Activated CD4-positive, alpha-beta T cell treated with anti-CD3 and anti-CD28 coated beads for 24 hours (primary cell): Measurements from ENCODE around the gene ACSS2.
"Not testable (repeated sequence)": the region's sequence is repeated elsewhere in the genome, so short reads cannot be mapped to it uniquely, and the experiment has no call there.

ENCODE experiments used
- DNase-seq, 2 donors: peaks; one replicate each; pipeline ENCODE4 v3.0.0-alpha.2; 2020; ENCODE audit warnings: low read depth in 2 of 2

Gene ACSS2

DNA sequence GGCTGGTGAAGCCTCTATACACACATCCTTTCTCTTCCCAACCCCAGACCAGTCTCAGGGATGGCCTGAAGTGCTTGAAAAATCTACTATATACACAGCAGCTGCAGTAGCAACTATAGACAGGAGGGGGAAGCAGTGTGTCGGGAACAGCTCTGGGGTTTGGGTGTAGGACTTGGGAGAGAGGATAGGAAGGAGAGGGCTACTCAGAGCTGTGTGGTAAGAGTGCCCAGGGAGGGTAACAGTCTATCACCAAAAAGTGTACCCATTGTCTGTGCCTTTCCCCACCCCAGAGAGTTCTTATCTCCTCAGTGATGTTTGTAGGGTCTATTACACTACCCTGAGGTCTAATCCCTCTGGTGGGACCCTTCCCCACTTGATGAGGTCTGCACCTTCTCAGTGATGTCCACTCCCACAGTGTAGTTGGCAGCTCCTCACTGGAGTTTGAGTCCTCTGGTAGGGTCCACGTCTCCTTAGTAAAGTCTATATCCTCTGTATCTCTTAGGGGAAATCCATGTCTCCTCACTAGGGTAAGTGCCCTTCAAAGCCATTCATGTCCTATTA, 2.2 kb upstream of the ACSS2 start:
- DNase-seq, result peak; percentile 40 to 47

DNA sequence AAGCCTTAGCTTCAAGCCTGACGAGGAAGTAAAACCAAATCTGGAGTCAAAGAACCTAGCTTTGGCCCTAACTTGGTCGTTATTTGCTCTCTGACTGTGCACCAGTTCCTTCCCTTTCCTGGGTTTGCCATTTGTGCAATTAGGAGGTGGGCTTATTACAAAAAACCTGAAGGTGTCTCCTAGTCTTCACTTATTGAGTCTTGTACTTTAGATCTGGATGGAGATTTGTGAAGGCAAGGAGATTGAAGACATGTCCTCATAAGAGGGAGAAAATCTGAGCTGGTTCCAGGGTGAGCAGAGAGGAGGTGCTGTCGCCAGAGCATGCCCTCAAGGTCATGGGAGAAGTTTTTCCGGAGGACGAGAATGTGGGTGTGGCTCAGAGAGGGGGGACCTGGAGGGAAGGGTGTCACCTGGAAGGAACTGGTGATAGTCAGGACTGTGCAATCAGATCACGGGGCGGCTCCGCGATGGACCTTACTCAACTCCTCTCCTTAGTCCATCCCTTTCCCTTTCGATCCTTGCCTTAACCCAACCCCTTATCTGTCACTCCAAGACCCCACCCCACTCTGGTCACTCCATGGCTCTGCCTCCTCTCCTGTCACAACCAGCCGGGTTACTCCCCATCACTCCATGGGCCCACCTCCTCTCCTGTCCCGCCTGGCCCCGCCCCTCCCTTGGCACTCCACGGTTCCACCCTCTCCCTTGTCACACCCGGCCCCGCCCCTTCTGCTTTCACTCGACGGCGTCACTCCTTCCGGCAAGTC, 588 bp upstream of the ACSS2 start:
- peak; percentile 95 to 97 for DNase-seq

DNA sequence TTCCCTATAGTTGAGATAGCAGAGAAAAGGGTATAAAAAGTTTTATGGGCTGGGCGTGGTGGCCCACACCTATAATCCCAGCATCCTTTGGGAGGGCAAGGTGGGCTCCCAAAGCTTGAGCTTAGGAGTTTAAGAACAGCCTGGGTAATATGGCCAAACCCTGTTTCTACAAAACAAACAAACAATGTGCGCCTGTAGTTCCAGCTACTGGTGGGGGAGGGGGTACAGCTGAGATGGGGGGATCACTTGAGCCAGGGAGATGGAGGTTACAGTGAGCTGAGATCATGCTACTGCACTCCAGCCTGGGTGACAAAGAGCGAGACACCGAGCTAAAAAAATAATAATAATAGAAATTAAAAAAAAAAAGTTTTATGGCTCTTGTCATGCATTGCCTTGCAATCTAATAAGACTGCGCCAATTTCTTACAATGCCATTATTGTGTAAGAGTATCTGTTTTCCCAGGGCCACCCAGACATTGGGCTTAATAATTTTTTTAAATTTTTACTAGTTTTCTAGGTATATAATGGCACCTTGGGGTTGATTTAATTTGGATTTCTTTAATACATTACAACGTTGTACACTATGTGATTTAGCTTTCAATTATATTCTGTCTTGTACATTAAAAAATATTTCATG, 3.9 kb downstream of the ACSS2 start:
- no peak for DNase-seq

DNA sequence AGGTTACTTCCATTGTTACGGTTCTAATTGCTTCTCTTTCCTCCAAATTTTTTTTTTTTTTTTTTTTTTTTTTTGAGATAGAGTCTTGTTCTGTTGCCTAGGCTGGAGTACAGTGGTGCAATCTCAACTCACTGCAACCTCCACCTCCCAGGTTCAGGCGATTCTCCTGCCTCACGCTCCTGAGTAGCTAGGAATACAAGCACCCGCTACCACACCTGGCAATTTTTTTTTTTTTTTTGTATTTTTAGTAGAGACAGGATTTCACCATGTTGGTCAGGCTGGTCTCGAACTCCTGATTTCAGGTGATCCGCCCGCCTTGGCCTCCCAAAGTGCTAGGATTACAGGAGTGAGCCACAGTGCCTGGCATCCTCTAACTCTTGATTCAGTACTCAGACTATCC, 4.6 kb downstream of the ACSS2 start:
- DNase-seq, result not testable (repeated sequence)

DNA sequence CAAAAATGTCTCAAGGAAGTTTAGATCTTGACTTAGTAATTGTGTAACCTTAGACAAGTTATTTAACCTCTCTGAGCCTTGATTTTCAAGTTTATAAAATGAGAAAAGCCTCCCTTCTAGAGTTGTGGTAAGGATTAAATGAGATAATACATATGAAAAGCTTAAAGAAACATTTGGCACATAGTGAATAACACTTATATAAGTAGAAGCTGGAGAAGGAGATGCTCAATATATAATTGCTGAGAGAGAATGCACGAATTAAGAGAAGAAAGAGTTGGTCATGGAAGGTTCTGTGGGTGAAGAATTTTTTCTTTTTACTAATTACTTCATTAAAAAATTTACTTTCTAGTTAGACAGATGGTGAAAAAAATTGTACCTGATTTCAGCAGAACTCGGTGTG, 5.3 kb downstream of the ACSS2 start:
- no peak for DNase-seq

DNA sequence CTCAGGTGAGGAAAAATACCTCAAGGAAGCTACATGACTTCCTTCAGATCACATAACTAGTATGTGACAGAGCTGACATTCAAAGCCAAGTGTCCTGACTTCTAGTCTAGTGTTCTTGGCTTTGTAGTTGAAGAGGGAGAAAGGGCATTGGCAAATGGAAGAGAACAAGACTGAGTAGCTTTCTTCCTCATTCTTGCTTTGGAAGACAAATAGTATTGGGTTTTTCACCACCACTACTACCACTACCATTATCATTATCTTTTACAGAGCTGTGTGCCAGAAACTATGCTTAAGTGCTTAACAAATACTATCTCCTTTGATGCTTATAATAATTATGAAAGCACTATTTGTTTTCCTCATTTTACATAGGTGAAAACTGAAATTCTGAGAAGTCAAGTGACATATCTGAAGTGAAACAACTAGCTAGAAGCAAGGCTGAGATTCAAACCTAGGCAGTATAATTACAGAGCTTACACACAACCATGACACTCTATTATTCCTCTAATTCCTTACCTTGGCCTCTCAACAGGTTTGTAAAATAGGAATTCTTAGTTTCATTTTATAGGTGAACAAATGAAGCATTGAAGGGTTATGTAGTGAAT, 6.8 kb downstream of the ACSS2 start:
- no peak for DNase-seq

DNA sequence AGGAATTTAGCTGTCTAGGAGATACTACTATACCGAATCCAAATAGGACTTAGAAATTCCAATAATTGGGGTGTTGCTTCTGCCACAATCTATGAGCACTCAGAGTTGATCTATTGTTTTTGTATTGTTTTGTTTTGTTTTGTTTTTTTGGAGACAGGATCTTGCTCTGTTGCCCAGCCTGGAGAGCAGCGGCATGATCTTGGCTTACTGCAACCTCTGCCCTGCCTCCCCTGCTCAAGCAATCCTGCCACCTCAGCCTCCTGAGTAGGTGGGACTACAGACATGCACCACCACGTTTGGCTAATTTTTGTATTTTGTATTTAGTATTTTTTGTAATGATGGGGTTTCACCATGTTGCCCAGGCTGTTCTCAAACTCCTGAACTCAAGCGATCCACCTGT, 7.4 kb downstream of the ACSS2 start:
- no peak for DNase-seq

DNA sequence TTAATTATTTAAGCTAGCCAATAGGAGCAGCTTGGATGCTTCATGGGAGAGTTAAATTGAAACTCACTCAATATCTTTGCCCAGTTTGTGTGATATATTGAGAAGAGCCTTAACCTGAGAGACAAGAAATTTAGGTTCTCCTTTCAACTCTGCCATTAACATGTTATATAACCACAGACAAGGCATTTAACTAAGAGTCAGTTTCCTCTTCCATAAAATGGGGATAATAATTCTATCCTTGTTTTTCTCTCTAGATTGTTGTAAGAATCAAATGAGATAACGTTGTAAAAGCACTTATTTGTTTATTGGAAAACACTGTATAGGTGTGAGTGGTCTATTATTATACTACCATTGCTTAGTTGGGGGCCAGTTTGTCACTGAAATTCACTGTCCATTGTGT, 7.8 kb downstream of the ACSS2 start:
- no peak for DNase-seq

DNA sequence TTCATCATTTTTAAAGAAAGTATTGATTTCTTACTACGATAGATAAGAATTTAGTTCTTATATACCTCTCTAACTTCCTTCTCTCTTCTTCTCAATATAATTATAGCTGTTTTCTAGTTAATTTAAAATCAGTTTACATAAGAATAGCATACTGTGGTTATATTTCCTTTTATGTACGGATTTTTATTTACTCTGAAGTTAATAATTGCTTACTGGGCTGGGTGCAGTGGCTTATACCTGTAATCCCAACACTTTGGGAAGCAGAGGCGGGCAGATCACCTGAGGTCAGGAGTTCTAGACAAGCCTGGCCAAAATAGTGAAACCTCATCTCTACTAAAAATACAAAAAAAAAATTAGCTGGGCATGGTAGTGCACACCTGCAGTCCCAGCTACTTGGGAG, 9.7 kb downstream of the ACSS2 start:
- no peak for DNase-seq

DNA sequence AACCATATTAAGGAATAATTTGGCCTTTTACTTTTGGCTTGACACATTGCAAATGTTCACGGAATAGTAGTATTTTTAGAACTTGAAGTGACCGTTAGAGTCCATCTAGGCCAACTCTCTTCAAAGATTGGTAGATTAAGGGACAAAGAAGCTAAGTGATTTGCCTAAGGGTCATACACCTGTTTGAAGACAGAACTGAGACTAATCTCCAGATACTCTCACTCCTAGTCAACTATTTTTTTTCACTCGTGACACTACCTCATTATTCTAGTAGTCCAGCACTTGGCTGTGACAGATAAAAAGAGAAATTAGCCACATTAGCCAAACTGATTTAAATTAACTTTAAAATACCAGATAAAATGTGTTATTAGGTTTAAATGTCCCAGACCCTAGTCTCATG, 10.6 kb downstream of the ACSS2 start:
- DNase-seq, result no peak

DNA sequence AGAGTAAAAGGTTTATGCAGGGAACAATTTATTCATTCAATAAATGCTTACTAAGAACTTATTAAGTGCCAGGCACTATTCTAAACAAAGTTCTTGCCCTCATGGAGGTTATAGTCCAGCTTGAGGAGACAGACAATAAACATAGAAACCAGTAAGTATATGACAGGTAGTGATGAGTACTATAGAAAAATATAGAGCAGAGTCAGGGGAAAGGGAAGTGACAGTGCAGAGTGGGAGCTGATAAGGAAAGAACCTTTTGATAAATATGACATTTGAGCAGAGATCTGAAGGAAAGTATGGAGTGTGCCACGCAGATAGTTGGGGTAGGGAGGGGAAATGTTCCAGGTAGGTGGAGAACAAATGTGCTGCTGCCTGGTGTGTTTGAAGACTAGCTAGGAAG, 12.1 kb downstream of the ACSS2 start:
- no peak for DNase-seq

DNA sequence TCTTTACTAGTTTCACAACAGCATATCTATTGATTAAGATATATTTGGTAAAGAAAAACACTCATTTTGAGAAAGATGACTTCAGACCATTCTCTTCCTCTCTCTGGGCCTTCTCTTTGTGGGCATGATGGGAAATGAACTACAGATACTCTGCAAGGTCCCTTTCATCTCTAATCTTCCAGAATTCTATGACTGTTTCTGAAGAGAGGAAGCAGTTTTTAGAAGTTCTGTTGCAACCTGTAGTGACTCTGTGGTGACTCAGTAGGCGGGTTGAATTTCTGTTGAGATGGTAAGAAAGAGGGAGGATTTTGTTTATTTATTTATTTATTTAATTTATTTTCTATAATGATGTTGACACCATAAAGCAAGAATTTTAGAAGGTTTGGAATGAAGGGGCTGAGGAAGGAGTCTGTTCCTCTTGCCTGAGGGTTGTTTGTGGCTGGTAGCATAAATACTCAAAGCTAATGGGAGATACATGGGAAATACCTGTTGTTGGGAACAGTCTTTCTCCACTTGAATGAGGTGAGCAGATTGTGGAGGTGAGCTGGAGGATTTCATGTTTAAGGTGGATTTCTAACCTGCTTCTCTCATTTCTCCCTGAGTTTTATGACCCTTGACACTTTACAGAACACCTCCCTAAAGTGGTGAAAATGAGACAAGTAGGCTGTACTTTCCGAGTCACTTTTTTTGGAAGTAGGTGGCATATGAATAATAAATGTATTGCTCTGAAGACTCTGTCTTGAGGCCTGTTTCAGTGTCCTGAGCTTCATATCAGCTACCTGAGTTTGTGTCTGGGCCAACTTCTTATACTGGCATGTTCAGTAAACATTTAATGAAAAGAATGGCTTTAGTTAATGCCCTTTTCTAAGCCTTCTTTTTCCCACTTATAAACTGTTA, 15.0 kb downstream of the ACSS2 start:
- no peak for DNase-seq

DNA sequence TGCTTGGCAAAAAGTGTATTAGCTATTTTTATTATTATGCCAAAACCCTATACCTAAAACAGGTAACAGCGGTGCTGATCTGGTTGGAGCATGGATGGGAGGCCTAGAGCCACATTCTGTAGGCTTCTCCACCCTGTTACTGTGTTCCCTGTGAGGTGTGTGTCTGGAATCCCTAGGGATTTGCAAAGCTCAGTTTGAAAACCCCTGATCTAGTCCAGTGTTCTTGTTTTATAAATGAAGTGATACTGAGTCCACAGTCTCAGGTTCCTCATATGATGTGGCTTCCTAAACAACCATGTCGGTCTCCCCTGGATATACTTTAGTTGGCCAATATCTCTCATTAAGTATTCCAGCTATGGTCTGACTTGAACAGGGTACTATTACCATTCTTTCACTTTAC, 16.3 kb downstream of the ACSS2 start:
- no peak for DNase-seq

DNA sequence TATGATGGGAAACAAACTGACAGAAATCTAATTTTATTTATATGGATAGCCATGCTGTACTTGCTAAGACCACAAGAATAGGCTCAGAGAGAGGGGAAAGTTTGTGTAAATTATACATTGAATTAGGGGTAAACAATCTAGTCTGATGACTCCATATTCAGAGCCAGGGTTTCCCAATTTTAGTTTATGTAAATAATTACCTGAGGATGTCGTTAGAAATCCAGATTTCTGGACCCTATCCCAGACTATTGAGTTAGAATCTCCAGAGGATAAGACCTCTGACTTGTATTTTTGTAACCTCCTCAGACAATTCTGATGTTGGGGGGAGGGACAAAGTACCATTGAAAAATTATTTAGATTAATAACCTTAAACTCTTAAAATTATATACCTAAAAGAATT, 18.3 kb downstream of the ACSS2 start:
- no peak for DNase-seq

DNA sequence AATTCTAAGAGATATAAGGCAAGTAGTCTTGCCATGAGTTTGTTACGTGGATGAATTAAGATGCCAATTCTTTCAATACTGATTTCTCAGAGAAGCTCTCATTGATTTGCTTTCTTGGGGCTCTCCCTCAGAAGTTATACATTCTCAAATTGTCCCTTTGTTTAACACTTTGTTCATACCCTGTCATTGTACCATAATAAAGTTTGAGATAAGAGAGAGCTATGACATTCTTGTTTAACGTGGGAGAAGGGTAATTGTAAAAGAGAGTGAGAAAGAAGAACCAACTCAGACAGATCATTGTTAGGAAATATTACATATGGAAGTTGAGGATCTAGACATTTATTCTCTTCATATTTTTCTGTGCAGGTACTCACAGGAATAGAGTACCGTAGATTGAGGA, 19.1 kb downstream of the ACSS2 start:
- no peak for DNase-seq

DNA sequence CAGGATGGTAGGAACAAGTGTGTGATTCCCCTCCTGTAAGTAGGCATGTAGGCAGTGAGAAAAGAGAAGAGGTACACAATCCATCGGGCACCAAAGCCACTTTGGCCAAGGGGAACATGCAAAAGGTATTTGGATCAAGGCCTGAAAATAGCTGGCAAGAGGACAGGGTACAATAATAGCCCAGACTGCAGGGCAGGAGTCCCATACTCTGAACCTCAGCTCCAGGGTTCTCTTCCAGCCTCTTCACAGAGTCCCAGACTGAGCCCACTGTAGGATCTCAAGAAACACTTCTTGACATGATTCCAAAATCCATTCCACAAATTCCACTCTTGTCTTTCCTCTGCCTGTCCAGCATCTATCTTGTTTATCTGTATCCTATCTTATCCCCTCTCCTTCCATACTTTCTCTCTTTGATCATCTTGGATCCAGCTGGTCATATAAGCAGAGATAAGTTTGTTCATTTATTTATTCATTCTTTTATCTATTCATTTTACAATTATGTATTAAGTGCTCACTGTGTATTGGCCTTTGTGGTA, 19.7 kb downstream of the ACSS2 start:
- DNase-seq, result no peak

DNA sequence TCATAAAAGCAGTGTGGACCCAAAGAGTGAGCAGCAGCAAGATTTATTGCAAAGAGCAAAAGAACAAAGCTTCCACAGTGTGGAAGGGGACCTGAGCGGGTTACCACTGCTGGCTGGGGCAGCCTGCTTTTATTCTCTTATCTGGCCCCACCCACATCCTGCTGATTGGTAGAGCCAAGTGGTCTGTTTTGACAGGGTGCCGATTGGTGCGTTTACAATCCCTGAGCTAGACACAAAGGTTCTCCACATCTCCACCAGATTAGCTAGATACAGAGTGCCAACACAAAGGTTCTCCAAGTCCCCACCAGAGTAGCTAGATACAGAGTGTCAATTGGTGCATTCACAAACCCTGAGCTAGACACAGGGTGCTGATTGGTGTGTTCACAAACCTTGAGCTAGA, 21.7 kb downstream of the ACSS2 start:
- DNase-seq, result not testable (repeated sequence)

DNA sequence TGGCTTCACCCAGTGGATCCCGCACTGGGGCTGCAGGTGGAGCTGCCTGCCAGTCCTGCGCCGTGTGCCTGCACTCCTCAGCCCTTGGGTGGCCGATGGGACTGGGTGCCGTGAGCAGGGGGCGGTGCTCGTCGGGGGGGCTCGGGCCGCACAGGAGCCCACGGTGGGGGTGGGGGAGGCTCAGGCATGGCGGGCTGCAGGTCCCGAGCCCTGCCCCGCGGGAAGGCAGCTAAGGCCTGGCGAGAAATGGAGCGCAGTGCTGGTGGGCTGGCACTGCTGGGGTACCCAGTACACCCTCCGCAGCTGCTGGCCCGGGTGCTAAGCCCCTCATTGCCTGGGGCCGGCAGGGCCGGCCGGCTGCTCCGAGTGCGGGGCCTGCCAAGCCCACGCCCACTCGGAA, 22.3 kb downstream of the ACSS2 start:
- DNase-seq, result not testable (repeated sequence)

DNA sequence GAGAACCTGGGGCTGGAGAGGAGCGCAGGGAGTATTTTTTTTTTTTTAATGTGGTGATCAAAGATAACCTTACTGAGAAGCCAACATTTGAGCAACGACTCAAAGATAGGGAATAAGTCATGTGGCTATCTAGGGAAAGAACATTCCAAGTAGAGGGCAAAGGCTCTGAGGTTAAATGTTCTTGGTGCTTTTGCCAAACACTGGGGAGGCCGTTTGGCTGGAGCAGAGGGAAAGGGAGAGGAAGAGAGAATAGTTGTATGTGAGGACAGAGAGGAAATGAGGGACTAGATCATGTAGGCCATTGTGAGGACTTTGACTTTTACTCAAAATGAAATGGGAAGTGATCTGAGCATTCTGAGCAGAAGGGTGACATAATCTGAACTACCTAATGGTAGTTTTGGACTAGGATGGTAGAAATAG, 27.8 kb downstream of the ACSS2 start:
- no peak for DNase-seq

DNA sequence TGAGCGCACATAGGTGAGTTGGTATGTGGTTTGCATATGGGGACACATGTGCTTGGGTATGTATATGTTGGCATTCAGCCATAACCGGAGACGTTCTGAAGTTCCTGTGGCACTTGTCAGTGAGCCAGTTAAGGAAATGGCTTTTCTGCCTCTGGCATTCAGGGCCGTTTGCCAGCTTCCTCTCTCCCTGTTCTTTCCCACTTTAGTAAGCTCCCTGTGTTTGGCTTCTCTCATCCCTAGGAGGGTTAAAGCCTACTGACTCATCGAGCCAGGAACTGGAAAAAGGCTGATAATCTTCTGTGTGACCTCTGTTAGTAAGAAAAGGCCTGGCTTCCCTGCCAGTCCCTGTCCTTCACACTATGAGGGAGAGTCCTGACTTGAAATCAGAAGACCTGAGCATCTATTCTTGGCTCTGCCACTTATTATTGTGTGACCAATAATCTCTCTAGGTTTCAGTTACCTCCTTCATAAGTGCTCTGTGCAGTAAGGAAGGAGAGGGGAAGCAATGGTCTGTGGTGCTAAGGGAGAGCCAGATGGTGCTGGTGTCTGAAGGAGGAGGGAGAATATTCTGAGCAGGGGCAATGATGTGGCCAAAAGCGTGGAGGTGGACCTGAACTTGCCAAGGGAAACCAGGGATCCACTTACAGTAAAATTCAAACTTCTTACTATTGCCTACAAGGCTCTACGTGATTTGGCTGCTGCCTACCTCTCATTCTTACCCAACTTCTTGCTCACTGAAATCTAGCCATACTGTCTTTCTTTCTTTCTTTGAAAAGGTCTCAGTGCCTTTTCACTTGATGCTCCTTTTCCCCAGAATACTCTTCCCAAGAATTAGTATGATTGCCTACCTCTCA, 31.4 kb downstream of the ACSS2 start:
- no peak for DNase-seq

DNA sequence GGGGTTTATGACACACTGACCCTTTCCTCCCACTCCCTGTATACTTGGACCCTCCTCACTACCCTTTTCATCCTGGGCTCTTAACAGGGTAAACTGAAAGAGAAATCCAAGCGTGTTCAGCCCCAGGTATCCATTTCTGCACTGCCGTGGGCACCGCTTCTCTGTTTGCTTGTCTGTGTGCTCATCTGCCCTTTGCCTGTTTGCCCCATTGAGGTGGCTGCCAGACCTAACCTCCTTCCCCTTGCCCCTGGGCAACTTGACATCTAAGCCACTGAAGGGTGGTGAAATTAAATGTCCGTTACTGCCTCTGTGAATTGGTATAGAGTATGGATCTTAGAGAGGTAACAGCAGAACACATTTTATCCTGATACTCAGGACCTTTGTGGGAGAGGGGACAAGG, 38.7 kb downstream of the ACSS2 start:
- DNase-seq, result no peak
